ENCODE data around the gene UPP1. TPM values are rescaled to one million over a fixed set of nuclear protein-coding genes. Genes with fewer than 3 reads are reported as not detected.

Gene UPP1
- total and polyA plus RNA-seq, 2 of the 13 experiments (the other 11 are each of a cell fraction or from before 2014, with no cell fraction given), result 5.7 to 9.8 TPM

DNA sequence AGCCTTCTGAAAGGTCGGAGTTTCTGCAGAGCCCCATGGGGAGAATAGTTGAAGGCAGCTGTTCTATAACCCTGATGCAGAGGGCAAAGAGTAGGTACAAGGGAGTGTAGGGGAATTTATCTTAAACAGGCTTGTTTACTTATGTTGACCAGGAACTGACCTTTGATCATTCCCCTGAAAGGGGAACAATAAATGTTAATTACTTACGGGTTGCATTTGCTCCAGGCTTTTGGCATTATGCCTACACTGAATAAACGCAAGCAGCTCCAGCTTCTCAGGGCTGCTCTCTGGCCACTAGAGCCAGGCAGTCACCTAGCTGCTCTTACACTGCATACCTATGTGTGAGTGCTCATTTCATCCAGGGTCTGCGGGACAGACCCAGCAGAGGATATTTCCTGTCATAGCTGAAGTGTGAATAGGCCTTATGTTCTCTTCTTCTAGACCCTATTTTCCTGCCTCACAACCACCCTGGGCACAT lies 55.3 kb downstream of the UPP1 start (continued):
- TF ChIP-seq NAIF1 (CRISPR knock-in tag; IDR thresholded peaks at IDR 0.05; ENCODE audit: borderline replicate concordance) (no peak), FOXA1 (IDR thresholded peaks at IDR 0.05) (peak; percentile 84), FOXA1 (CRISPR knock-in tag; IDR thresholded peaks at IDR 0.05) (peak; percentile 92), GMEB1 (CRISPR knock-in tag; IDR thresholded peaks at IDR 0.05; ENCODE audit: borderline replicate concordance) (no peak), ZSCAN31 (CRISPR knock-in tag; IDR thresholded peaks at IDR 0.05; ENCODE audit: low read depth) (0 out of 2 replicates have a peak, but pooled peaks have one; percentile 18), ZNF3 (CRISPR knock-in tag; IDR thresholded peaks at IDR 0.05) (peak; percentile 34; the same call in 1 of the 2 replicates), HNF4A (CRISPR knock-in tag; IDR thresholded peaks at IDR 0.05) (peak; percentile 96), MAF1 (CRISPR knock-in tag; IDR thresholded peaks at IDR 0.05; ENCODE audit: borderline replicate concordance) (no peak), GATAD2A (CRISPR knock-in tag; IDR thresholded peaks at IDR 0.05) (peak; percentile 92), AHDC1 (CRISPR knock-in tag; IDR thresholded peaks at IDR 0.05; ENCODE audit: borderline replicate concordance) (peak; percentile 91), ZNF788 (CRISPR knock-in tag; IDR thresholded peaks at IDR 0.05; ENCODE audit: borderline replicate concordance) (peak; percentile 36; the same call in 1 of the 2 replicates), ZEB1 (IDR thresholded peaks at IDR 0.05; ENCODE audit: insufficient replicate concordance, low read depth) (peak; percentile 54), SKI (IDR thresholded peaks at IDR 0.05; ENCODE audit: partially characterized antibody) (peak; percentile 70), ZFAT (CRISPR knock-in tag; conservative IDR thresholded peaks at IDR 0.05) (no peak), ZSCAN9 (CRISPR knock-in tag; IDR thresholded peaks at IDR 0.05; ENCODE audit: borderline replicate concordance) (peak; percentile 52; the same call in 1 of the 2 replicates), ZFX (CRISPR knock-in tag; IDR thresholded peaks at IDR 0.05; ENCODE audit: low read depth) (peak; percentile 64), MAX (IDR thresholded peaks at IDR 0.05) (peak; percentile 39), KAT8 (CRISPR knock-in tag; IDR thresholded peaks at IDR 0.05) (peak; percentile 73), ZNF446 (CRISPR knock-in tag; IDR thresholded peaks at IDR 0.05) (no peak)
- TF ChIP-seq, protein P1, sequence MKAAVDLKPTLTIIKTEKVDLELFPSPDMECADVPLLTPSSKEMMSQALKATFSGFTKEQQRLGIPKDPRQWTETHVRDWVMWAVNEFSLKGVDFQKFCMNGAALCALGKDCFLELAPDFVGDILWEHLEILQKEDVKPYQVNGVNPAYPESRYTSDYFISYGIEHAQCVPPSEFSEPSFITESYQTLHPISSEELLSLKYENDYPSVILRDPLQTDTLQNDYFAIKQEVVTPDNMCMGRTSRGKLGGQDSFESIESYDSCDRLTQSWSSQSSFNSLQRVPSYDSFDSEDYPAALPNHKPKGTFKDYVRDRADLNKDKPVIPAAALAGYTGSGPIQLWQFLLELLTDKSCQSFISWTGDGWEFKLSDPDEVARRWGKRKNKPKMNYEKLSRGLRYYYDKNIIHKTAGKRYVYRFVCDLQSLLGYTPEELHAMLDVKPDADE (CRISPR knock-in tag; IDR thresholded peaks at IDR 0.05), result no peak

All from HepG2 (cell line).